ENCODE measurements around the gene MLN. TPM values are rescaled to one million over a fixed set of nuclear protein-coding genes. Genes with fewer than 3 reads are reported as not detected.
A peak's percentile ranks its signal among the peaks of the same experiment; 100 is the strongest.

Gene MLN
- total RNA-seq, 1 experiment from 2014 or later = not detected

GRCh38 chr6:33839399-33840047, 35.7 kb upstream of the MLN start:
- Histone ChIP-seq H3K79me2 (ENCODE audit: insufficient read depth, low read length) (no peaks in the 10 kb centered on the region), H3T11ph (ENCODE audit: low read length) (no peak overlapping the region), H3K9me3 (ENCODE audit: control insufficient read depth, low read depth, low read length) (no peaks in the 10 kb centered on the region), H2BK20ac (ENCODE audit: low read depth, low read length, poor library complexity, severe bottlenecking) (no peak overlapping the region), H3K4ac (ENCODE audit: low read depth, low read length) (no peak overlapping the region), H4K8ac (replicated peaks; ENCODE audit: insufficient read length, low read depth, low read length) (no peak overlapping the region), H4K5ac (ENCODE audit: insufficient read length, low read depth, low read length) (no peak overlapping the region), H4K20me1 (ENCODE audit: control insufficient read depth, insufficient read depth, insufficient read length) (no peaks in the 10 kb centered on the region), H3K4me2 (ENCODE audit: insufficient read depth, insufficient read length, low read length) (no peak overlapping the region), H3K79me1 (ENCODE audit: insufficient read depth, low read depth, low read length, poor library complexity, severe bottlenecking) (no peaks in the 10 kb centered on the region), H3K9ac (ENCODE audit: extremely low read depth, insufficient read length, low read length) (no peak overlapping the region), H3K23ac (ENCODE audit: insufficient read length, low read depth, low read length) (no peak overlapping the region), H3K27me3 (ENCODE audit: insufficient read depth, low read length) (no peaks in the 10 kb centered on the region), H3K18ac (ENCODE audit: insufficient read length, low read depth, low read length) (no peak overlapping the region), H2BK12ac (ENCODE audit: insufficient read length, low read depth, low read length) (no peak overlapping the region), H2AK5ac (ENCODE audit: insufficient read length, low read length) (no peak overlapping the region), H3K14ac (ENCODE audit: insufficient read depth, low read length) (no peak overlapping the region), H3K56ac (ENCODE audit: insufficient read length, low read depth, low read length) (no peak overlapping the region), H3K27ac (ENCODE audit: insufficient read length, low read depth, low read length) (no peak overlapping the region), H3K23me2 (ENCODE audit: insufficient read length, low read depth, low read length, poor library complexity, severe bottlenecking) (no peaks in the 10 kb centered on the region), H2BK5ac (ENCODE audit: insufficient read length, low read length) (no peak overlapping the region), H2BK120ac (ENCODE audit: low read depth, low read length, poor library complexity, severe bottlenecking) (no peak overlapping the region), H4K91ac (ENCODE audit: insufficient read length, low read depth, low read length) (no peak overlapping the region), H2AFZ (ENCODE audit: low read length) (no peak overlapping the region), H2BK15ac (ENCODE audit: low read depth, low read length) (no peak overlapping the region), H3K4me1 (ENCODE audit: insufficient read depth, low read length) (no peaks in the 10 kb centered on the region; the same call in 1 of the 2 replicates)
- H3K4me3 Mint-ChIP-seq = no peak overlapping the region
- H3K27ac Mint-ChIP-seq = peak overlapping the region in 2 of 3 experiments; percentile 49 to 68; a peak in 1 of 7 replicates
- peaks cover 0 to 8% (median 3%) of the 10 kb centered on the region in 3 experiments; a peak in 3 of 7 replicates for H3K36me3 Mint-ChIP-seq (ENCODE audit: insufficient read depth in 1 of 3, low read depth in 3 of 3)
- peaks cover 36 to 38% of the 10 kb centered on the region in 2 experiments for H3K4me1 Mint-ChIP-seq
- no CpG with 5 or more reads among the region's 11 CpGs for WGBS (ENCODE audit: extremely low coverage, insufficient read length, low lambda C conversion rate)
- H3K9me3 Mint-ChIP-seq = peaks cover 6 to 8% of the 10 kb centered on the region in 2 experiments
- DNase-seq = no peak
- H3K27me3 Mint-ChIP-seq (ENCODE audit: low read depth) = peaks cover 9% of the 10 kb centered on the region
- TF ChIP-seq, protein P1, sequence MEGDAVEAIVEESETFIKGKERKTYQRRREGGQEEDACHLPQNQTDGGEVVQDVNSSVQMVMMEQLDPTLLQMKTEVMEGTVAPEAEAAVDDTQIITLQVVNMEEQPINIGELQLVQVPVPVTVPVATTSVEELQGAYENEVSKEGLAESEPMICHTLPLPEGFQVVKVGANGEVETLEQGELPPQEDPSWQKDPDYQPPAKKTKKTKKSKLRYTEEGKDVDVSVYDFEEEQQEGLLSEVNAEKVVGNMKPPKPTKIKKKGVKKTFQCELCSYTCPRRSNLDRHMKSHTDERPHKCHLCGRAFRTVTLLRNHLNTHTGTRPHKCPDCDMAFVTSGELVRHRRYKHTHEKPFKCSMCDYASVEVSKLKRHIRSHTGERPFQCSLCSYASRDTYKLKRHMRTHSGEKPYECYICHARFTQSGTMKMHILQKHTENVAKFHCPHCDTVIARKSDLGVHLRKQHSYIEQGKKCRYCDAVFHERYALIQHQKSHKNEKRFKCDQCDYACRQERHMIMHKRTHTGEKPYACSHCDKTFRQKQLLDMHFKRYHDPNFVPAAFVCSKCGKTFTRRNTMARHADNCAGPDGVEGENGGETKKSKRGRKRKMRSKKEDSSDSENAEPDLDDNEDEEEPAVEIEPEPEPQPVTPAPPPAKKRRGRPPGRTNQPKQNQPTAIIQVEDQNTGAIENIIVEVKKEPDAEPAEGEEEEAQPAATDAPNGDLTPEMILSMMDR (conservative IDR thresholded peaks at IDR 0.05) = no peak

Measured in H9 (cell line).